ENCODE data around the gene PDGFRB.

DNA sequence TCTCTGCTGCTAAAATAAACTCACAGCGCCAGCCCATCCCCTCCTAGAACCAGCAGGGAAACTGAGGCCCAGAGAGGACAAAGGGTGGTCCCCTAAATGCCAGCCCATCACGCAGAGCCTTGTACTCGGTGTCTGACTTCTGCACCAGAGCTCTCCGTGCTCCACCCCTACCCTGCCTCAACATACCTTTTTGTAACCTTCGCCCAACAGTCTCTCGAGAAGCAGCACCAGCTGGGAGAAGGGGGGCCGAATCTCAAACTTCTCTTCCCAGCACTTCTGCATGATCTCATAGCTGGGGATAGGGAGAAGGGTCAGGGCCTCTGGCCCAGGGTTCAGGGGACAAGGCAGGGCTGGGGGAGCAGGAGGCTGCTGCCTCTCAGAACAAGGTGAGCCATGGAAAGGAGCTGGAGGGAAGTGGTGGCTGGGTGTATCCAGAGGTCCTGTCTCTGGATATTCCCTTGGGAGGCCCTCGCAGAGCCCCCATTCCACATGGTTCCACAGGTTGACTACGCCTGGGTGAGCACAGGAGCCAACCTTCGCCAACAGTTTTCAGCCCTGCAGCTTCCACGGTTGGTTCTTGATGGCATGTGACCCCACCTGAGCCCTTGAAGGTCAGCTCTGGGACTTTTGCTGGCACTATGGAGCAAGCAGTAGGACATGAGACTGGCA lies 37.0 kb downstream of the PDGFRB start:
- no peak for TF ChIP-seq ZBTB7A (IDR thresholded peaks at IDR 0.05; ENCODE audit: low read depth)
- TF ChIP-seq EP300 (IDR thresholded peaks at IDR 0.05; ENCODE audit: borderline replicate concordance) = no peak
- TF ChIP-seq EGR1 (IDR thresholded peaks at IDR 0.05) = no peak
- TF ChIP-seq FOXM1 (IDR thresholded peaks at IDR 0.05; ENCODE audit: borderline replicate concordance, low read depth) = no peak
